Endothelial cell of hepatic sinusoid (primary cell): ENCODE results near the gene WDFY3.
"Not testable (repeated sequence)": the region's sequence is repeated elsewhere in the genome, so short reads cannot be mapped to it uniquely, and the experiment has no call there.

Experiments used
- in situ Hi-C: cut with HindIII; loops from 2 replicates; pipeline ENCODE4 v1.10.0; 2017; ENCODE audit warnings: low sequenced_read_pairs

The WDFY3 gene

GRCh38 chr4:84683064-84683850 lies 283.2 kb downstream of the WDFY3 start:
- in situ Hi-C loops, result no loop called here

DNA sequence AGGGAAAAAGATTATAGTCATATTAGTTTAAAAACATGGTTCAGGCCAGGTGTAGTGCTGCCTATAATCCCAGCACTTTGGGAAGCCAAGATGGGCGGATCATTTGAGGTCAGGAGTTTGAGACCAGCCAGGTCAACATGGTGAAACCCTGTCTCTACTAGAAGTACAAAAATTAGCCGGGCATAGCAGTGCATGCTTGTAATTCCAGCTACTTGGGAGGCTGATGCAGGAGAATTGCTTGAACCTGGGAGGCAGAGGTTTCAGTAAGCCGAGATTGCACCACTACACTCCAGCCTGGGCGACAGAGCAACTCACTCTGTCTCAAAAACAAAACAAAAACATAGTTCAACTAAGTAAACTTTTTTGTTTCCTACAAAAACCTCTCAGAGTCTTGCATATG lies 283.8 kb downstream of the WDFY3 start:
- in situ Hi-C loops, result not testable (repeated sequence)

DNA sequence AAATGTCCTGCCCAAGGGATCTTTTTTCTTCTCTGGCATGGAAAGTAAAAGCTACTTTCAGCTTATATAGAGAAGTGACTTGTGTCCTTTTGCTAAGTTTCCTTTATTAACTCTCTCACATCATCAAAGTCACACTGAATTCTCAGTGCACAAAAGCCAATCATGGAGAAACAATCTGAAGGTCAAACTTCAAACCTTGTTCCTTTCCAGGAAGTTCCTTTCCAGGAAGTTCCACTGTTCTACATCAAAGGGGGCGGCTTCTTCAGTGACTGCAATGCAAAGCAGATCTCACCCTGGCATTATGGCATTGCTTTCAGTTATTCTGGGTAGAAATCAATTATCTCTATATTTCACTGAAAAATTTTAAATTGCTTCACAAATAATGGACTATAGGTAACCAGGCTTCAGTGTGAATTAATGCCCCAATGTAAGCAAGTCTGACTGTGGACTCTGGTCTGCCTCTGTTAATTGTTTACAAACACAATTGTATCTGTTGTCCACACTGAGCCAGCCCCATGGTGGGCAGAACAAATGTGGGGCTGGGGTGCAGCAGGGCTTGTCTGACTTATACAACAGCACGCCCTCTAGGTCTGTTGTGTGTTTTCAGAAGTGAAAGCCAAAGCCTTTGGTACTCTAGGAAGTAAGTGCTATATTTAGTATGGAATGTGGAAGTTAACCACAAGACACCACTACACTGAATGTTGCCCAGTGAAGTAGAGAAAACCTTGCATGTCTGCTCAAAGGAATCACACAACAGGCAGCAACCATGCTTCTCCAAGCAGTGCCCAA lies 284.8 kb downstream of the WDFY3 start:
- in situ Hi-C loops, result no loop called here

- in situ Hi-C loops, result no loop called here
Measured at GRCh38 chr4:84680956-84681355, 285.5 kb downstream of the WDFY3 start.

DNA sequence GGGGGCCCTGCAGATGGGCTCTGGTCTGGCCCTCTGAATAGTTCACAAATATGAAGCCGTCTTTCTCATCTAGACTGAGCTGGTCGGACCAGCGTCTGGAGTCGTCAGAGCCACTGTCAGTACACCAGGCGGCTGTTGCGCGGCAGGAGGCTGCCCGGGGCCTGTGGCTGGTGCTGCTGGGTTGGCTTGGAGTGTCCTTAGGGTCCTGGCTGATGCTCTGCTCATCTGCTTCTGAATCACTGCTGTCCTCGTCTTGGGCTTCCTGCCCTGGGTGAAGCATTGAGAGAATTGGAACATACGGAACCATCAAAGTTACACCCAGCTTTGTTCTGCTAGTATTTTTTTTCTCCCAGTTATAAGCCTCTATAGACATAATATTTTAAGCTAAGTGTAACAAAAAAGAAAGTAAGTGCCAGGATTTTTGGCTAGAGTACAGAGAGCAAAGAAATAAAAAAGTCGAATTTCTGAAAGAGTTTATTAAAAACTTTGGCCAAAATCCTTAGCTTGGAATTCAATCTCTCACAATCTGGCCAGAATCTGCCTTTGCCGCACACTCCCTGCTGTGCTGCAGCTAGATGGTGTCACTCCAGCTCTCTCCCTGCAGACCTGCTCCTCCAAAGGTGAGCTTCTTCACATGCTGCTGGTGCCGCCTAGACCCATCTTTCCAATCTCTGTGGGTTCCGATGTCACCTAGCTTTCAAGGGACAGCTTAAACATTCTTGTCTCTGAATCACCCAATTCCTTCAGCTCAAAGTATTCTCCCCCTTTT lies 287.3 kb downstream of the WDFY3 start:
- in situ Hi-C loops, result no loop called here

DNA sequence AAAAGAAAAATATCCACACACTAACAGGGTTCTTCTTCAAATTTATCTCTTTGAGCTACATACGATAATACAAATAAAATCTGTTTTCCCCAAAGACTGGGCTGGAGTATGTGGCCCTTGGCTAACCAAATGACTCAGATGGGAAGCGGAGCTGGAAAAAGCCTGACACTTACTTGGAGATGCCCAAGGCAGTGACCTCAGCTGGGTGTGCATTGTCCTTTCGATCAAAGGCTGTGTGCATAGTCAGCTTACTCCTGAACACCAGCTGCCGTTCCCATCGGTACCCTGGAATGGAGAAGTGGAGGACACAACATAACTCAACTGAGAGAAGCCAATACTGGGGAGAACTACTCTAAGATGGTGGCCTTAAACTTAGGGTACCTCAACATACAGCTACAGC lies 288.5 kb downstream of the WDFY3 start:
- in situ Hi-C loops, result no loop called here

DNA sequence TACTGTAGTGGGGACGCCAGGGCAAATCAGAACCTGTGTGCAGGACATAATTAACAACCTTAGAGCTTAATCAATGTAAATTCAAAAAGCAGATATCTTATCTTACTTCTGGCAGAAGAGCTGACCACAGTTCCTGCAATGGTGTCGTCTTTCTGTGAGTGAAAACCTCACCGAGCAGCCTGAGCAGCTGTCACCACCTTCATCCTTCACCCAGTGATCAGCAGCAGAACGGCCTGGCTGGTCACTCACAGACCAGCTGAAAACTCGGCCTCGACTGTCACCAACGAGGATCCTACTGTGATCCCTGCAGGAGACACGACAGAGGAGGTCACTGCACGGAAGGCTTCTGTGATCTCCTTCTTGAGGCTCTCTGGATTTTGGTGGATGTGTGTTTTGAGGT lies 289.4 kb downstream of the WDFY3 start:
- in situ Hi-C loops, result no loop called here

- in situ Hi-C loops, result no loop called here
Measured at GRCh38 chr4:84673475-84674240, 292.8 kb downstream of the WDFY3 start.

GRCh38 chr4:84672177-84672576 lies 294.3 kb downstream of the WDFY3 start:
- in situ Hi-C loops, result no loop called here

GRCh38 chr4:84669201-84669600 lies 297.3 kb downstream of the WDFY3 start:
- in situ Hi-C loops, result no loop called here

DNA sequence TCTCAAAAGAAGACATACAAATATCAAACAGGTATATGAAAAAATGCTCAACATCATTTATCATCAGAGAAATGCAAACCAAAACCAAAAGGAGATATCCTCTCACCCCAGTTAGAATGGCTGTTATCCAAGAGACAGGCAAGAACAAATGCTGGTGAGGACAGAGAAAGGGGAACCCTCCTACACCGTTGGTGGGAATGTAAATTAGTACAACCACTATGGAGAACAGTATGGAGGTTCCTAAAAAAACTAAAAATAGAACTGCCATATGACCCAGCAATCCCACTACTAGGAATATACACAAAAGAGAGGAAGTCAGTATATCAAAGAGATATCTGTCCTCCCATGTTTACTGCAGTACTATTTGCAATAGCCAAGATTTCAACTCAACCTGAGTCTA lies 300.1 kb downstream of the WDFY3 start:
- in situ Hi-C loops, result no loop called here

DNA sequence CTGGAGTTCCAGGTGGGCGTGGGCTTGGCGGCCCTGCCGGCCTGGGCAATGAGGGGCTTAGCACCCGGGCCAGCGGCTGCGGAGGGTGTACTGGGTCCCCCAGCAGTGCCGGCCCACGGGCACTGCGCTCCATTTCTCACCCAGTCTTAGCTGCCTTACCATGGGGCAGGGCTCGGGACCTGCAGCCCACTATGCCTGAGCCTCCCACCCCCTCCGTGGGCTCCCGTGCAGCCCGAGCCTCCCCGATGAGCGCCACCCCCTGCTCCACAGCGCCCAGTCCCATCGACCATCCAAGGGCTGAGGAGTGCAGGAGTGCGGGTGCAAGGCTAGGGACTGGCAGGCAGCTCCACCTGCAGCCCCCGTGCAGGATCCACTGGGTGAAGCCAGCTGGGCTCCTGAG lies 301.7 kb downstream of the WDFY3 start:
- in situ Hi-C loops, result not testable (repeated sequence)

DNA sequence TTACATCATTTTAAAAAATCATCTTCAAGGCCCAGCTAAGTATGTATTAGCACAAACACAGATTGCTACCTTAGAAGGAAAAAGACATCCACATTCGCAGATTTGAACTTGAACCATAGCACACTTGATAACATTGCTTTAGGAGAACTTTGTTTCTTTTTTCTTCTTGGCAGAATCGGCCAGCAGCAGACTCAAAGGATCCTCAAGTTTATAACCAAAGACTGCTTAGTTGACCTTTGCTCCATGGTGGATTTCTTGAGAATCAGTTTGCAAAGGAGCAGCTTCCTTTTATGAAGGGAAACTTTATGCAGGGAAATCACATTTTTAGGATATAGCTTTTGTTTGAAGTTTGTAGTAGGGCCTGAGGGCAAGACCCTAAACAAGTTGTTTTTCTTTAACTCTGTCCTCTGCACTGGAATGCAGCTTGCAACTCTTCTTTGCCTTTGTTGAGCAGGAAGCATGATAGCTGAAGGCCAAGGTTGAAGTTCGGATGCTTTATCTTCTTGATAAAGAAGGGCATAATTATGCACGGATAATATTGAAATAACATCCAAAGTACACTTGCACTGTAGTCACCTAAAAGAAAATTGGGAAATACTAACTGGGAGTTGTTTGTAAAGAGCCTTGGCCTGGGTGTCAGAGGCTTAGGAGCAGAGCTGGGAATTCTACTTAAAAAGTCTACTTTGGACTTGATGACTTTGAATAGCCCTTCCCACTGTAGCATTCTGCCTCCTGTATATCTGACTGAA lies 305.1 kb downstream of the WDFY3 start:
- in situ Hi-C loops, result no loop called here

- in situ Hi-C loops, result no loop called here
Measured at GRCh38 chr4:84660606-84661005, 305.9 kb downstream of the WDFY3 start.

DNA sequence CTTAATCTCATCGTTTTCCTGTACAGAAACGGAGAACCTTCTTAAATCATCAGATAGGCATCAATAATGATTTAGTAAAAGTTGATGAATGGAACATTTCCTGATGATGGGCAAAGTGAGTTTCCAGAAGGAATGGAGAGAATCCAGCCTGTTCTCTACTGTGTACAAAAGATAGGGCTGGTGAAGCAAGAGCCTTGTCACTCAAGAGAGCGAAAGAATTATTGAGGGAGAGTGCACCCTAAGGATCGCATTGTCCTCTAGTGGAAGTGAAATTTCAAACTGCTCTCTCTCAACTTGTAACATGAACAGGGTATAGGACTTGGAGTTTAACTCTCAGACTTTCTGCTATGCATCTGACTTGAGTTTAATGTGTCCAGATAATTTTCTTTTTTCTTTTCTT lies 314.0 kb downstream of the WDFY3 start:
- in situ Hi-C loops, result no loop called here

DNA sequence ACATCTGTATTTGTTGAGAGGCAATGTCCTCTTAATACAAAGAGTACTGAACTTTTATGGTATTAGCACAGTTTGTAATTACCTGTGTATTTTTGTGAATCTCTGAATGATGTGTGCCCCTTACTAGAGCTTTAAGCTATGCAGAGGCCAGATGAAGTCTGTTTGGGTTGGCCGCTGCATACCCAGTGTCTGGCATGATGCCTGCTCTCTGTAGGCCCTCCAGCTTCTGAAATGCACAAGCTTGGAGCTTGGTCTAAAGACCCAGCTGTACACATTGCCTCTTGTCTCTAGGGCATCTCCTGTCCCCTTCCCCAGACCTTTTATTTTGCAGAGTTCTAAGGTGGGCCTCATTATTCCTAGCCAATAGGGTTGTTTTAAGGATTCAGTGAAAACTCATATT lies 315.0 kb downstream of the WDFY3 start:
- in situ Hi-C loops, result no loop called here

- in situ Hi-C loops, result no loop called here
Measured at GRCh38 chr4:84648863-84649647, 317.4 kb downstream of the WDFY3 start.

DNA sequence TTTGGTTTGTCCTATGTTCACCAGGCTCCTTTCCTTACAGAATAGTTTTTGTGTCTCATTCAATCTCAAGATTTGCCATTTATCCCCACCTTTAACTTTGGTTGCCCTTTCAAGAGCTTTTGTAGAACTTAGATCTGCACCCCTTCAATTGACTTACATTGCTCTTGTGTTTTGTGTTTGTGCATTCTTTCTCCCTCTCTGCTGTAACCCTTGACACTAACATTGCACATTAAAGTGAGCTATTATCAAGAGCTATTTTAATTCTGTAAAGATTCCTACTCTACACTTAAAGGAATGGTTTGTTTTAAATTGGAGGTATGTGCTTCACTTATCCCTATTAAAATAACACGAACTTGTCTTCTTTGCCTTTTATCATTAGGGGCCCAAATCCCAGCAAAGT lies 318.3 kb downstream of the WDFY3 start:
- in situ Hi-C loops, result no loop called here

DNA sequence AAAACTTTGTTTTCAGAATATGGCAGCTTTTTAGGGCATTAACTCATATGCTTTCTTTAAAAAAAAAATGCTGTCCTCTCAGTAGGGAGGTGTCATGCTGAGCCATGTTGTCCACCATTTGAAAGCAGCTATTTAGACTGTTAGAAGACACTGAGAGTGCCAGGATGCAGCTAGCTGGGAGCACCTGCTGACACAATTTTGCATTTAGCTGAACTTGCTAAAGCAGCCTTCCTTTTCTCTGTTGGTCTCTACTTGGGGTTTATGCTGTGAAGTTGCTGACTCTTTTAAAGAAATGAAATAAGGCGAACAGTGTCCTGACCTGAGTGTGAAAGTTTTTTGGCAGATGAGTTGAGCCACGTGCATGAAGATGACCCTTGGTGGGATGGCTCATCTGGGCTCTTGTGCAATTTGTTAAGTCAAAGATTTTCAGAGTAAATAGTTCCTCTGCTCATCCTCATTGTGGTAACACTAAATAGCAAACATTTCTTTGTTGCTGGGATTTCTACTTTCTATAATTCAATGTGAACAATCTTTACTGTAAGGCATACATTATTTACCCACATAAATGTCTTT lies 319.1 kb downstream of the WDFY3 start:
- in situ Hi-C loops, result no loop called here
